HG03280 (cell line): ENCODE results near the gene ACBD4.

ENCODE experiments used
- ATAC-seq: cut with Tn5 transposase; IDR thresholded peaks from one replicate; pipeline ENCODE4 v1.9.1; 2021; ENCODE audit warnings: mild to moderate bottlenecking, moderate library complexity; ENCODE audit not compliant: unreplicated experiment

ACBD4 gene

DNA sequence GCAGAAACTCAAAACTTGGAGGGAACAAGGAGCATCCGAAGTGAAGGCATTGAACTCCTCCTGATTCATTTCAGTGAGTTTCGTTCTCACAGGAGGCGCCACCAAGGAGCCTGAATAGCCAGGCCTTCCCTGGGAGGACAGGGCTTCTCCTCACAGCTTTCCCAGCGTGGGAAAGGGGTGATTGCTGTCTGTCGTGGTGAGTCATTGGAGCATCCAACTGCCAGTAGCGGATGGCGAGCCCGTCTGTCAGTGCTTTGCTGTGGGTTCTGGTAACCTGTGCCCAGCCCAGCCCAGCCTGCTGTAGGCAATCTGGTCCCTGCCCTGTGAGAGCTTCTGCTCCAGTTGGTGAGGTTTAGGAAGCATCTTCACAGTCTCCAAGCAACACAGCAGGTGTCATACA is 31.5 kb upstream of the ACBD4 start:
- no peak for ATAC-seq

GRCh38 chr17:45104497-45104896 is 31.0 kb upstream of the ACBD4 start:
- ATAC-seq: no peak

DNA sequence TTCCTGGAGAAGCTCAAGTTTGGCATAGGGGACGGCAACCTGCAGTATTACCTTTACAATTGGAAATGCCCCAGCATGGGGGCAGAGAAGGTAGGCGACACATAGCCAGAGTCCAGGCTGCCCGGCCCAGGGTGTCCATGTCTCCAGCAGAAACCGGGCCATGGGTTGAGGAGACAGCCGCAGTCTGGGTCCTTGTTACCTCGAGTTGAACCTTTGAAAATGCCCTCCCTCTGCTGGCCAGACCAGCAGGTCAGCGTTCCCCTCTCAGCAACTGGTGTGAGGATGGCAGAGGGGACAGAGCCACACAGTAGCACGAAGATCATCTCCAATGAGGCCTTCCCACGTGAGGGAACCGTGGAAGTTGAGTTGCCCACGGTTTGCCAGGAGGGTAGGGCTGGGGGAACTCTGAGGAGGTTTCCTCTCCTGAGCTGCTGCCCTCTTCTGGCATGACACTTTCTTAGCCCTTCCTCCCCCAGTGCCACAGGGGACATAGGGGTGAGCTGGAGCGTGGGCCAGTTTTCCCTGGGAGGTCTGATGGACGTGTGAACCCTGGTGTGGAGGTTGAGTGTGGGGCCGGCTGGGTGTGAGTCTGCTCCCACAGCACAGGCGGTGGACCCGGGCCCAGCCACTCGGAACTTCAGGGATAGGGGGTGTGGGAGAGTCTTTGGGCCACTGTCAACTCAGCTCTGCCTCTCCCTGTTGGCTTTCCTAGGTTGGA is 30.4 kb upstream of the ACBD4 start:
- no peak for ATAC-seq

DNA sequence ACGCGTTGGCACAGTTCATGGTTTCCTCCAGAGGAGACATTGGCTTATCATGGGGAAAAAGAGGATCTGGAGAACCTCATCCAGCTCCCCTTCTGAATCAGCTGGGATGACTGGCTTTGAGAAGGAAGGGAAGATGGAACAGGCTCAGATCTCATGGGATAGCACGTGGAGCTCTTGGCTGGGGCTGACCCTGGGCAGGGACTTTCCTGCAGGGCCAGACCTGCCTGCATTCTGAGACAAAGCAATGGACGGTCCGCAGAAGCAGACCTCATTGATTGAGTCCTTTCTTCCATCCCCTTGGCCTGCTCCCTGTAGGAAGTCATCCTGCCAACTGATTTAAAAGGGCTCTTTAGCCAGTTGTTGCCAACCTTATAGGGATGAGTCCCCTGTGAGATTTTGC is 29.4 kb upstream of the ACBD4 start:
- no peak for ATAC-seq

DNA sequence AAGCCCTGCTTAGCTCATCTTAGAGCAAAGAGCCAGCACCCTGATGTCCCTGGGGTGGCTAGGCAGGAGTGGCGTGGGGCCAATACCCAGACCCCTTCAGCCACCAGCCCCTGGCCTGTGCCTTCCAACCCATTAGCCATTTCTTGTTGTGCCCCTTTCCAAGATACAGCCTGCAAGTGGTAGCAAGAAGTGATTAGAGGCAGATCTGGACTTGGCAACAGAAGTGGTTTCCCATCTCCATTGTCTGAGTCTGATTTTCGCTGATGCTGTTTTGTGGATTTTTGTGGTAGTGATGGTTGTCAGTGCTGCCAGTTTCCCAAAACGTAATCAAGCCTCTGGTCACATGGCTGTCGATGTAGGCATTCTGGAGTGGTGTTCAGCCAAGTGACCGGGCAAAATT is 28.9 kb upstream of the ACBD4 start:
- no peak for ATAC-seq

DNA sequence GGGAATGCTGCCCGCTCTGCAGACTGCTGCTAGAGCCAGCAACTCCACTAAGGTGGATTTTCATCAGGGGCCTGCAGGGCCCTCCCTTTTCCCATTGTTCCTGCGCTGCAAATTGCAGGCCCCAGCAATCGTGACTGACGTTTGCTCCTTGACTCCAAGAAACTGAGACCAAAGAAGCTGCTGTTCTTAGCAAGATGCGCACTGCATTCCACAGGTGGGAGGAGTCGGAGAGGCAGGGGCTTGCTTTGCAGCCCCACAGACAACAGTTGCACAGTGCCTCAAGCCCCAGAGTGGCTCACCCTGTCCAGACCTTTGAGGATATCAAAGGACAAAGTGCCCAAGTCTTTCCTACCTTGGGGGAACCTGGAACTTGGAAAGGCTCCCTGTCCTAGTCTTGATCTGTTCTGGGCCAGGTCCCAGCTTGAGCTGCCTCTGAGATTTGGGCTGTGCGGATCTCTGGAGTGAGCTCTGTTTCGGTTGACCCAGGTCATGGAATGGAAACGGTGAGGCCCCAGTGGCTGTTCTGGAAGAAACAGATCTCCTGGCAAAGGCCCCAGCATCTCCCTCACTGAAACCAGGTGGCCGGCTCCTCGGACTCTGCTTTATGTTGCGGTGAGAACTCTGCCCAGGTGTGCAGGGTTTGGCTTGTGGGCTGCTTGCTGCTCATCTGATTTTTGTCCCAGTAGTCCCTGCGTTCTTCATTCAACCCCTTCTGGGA is 28.0 kb upstream of the ACBD4 start:
- no peak for ATAC-seq

- ATAC-seq: no peak
Observed at GRCh38 chr17:45108051-45108450, 27.4 kb upstream of the ACBD4 start.

- ATAC-seq: no peak
Observed at GRCh38 chr17:45108595-45109521, 26.6 kb upstream of the ACBD4 start.

GRCh38 chr17:45110676-45111611 is 24.5 kb upstream of the ACBD4 start:
- ATAC-seq: no peak

- no peak for ATAC-seq
Observed at GRCh38 chr17:45111850-45112249, 23.6 kb upstream of the ACBD4 start.

DNA sequence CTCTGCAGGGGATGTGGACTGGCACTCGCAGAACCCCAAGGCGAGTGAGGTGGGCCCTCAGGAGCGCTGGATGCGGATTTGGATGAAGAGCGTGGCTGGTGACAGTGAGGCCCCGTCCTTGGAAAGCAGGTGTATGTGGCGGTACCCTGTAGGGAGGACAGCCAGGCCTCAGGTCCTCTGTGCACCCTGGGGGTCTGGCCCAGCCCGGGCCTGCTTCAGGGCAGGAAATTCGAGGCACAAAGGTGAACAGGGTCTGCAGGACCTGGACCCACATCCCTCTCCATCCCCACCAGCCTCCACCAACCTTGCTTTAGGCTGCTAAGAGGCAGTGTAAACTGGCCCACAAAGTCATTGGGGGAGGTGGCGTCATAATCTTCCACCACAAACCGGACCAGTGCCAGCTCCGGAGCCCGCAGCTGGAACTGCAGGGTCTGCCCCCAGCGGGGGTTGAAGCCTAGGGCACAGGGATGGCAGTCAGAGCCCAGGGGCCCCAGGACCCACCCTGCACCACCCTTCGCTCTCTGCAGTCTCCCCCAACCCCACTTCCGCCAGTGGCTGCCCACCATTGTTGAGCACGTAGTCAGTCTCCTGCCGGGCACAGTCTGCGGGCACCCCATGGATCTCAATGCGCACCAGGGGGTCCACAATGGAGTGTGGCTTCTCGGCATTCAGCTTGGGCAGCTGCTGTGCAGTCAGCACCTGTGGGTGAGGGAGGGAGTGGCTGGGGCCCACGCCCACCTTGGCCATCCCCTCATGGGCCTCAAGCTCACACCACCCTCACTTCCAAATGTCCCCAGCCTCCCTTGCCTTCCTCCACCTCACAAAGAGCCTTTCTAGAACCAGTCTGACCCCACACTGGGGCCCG is 22.7 kb upstream of the ACBD4 start:
- no peak for ATAC-seq

GRCh38 chr17:45113424-45113754 is 22.1 kb upstream of the ACBD4 start:
- no peak for ATAC-seq

GRCh38 chr17:45114117-45114932 is 21.2 kb upstream of the ACBD4 start:
- no peak for ATAC-seq

GRCh38 chr17:45115015-45115625 is 20.4 kb upstream of the ACBD4 start:
- ATAC-seq: no peak

- no peak for ATAC-seq
Observed at GRCh38 chr17:45115871-45116270, 19.6 kb upstream of the ACBD4 start.

- ATAC-seq: no peak
Observed at GRCh38 chr17:45116434-45117016, 19.0 kb upstream of the ACBD4 start.

DNA sequence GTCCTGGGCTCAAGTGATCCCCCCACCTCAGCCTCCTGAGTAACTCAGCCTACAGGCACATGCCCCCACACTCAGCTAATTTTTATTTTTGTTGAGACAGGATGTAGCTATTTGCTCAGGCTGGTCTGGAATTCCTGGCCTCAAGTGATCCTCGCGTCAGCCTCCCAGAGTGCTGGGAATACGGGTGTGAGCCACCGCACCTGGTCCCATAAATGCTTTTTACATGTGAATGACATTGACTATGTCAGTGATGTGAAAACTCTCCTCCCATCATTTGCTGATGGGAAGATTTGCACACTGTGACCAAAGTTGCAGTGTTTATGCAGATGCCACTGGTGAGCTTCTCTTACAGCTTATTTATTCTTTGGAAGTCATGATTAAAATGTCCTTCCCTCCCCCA is 18.2 kb upstream of the ACBD4 start:
- no peak for ATAC-seq
